ENCODE data around the gene CRISPLD2.

DNA sequence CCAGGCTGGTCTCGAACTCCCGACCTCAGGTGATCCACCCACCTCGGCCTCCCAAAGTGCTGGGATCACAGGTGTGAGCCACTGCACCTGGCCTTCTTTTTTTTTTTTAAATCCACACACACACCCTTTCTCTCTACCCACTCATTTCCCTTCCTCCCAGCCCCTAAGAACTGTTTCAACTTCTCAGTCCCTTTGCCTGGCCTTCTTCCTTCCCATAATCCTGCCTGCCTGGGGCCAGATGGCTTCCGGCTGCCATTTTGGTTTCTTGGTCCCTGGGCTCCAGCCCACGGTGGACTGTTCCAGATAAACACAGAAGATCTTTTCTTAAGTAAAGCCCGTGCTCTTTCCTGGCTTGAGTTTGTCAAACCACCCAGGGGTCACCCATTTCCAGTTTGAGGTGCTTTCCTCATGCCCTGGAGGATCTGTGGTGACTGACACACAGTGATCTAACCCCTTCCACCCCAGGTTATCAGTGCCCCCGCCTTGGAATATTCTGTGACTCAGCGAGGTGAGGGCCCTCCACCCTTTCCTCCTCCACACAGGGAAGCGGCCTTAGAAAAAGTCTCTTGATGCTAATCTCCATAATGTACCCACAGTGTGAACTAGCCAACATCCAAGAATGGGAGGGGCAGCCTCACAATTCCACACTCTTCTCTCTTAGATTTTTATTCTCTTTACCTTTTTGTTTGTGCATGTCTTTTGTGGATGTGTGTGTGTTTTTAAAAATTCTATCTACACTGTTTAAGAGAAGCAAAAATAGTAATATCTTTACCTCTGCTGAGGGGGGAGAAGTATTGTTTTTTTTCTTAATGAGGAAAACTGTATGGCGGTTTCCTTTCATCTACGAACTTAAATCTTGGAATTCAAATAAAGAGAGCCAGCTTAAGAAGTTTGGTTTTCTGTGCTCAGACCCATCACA is 60.0 kb downstream of the CRISPLD2 start:
- TF ChIP-seq, protein P1, sequence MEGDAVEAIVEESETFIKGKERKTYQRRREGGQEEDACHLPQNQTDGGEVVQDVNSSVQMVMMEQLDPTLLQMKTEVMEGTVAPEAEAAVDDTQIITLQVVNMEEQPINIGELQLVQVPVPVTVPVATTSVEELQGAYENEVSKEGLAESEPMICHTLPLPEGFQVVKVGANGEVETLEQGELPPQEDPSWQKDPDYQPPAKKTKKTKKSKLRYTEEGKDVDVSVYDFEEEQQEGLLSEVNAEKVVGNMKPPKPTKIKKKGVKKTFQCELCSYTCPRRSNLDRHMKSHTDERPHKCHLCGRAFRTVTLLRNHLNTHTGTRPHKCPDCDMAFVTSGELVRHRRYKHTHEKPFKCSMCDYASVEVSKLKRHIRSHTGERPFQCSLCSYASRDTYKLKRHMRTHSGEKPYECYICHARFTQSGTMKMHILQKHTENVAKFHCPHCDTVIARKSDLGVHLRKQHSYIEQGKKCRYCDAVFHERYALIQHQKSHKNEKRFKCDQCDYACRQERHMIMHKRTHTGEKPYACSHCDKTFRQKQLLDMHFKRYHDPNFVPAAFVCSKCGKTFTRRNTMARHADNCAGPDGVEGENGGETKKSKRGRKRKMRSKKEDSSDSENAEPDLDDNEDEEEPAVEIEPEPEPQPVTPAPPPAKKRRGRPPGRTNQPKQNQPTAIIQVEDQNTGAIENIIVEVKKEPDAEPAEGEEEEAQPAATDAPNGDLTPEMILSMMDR (IDR thresholded peaks at IDR 0.05) = no peak
- TF ChIP-seq TEAD1 (CRISPR knock-in tag; IDR thresholded peaks at IDR 0.05) = no peak
- TF ChIP-seq, protein P2, sequence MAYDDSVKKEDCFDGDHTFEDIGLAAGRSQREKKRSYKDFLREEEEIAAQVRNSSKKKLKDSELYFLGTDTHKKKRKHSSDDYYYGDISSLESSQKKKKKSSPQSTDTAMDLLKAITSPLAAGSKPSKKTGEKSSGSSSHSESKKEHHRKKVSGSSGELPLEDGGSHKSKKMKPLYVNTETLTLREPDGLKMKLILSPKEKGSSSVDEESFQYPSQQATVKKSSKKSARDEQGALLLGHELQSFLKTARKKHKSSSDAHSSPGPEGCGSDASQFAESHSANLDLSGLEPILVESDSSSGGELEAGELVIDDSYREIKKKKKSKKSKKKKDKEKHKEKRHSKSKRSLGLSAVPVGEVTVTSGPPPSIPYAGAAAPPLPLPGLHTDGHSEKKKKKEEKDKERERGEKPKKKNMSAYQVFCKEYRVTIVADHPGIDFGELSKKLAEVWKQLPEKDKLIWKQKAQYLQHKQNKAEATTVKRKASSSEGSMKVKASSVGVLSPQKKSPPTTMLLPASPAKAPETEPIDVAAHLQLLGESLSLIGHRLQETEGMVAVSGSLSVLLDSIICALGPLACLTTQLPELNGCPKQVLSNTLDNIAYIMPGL (CRISPR knock-in tag; IDR thresholded peaks at IDR 0.05) = no peak
- TF ChIP-seq ZNF138 (CRISPR knock-in tag; conservative IDR thresholded peaks at IDR 0.05) = no peak
- no peak for TF ChIP-seq SMAD4 (CRISPR knock-in tag; IDR thresholded peaks at IDR 0.05)
- TF ChIP-seq JAZF1 (CRISPR knock-in tag; IDR thresholded peaks at IDR 0.05) = no peak
- TF ChIP-seq, protein P3, sequence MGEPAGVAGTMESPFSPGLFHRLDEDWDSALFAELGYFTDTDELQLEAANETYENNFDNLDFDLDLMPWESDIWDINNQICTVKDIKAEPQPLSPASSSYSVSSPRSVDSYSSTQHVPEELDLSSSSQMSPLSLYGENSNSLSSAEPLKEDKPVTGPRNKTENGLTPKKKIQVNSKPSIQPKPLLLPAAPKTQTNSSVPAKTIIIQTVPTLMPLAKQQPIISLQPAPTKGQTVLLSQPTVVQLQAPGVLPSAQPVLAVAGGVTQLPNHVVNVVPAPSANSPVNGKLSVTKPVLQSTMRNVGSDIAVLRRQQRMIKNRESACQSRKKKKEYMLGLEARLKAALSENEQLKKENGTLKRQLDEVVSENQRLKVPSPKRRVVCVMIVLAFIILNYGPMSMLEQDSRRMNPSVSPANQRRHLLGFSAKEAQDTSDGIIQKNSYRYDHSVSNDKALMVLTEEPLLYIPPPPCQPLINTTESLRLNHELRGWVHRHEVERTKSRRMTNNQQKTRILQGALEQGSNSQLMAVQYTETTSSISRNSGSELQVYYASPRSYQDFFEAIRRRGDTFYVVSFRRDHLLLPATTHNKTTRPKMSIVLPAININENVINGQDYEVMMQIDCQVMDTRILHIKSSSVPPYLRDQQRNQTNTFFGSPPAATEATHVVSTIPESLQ (CRISPR knock-in tag; IDR thresholded peaks at IDR 0.05) = no peak
- no peak for TF ChIP-seq JUN (CRISPR knock-in tag; IDR thresholded peaks at IDR 0.05)
- TF ChIP-seq, protein P4, sequence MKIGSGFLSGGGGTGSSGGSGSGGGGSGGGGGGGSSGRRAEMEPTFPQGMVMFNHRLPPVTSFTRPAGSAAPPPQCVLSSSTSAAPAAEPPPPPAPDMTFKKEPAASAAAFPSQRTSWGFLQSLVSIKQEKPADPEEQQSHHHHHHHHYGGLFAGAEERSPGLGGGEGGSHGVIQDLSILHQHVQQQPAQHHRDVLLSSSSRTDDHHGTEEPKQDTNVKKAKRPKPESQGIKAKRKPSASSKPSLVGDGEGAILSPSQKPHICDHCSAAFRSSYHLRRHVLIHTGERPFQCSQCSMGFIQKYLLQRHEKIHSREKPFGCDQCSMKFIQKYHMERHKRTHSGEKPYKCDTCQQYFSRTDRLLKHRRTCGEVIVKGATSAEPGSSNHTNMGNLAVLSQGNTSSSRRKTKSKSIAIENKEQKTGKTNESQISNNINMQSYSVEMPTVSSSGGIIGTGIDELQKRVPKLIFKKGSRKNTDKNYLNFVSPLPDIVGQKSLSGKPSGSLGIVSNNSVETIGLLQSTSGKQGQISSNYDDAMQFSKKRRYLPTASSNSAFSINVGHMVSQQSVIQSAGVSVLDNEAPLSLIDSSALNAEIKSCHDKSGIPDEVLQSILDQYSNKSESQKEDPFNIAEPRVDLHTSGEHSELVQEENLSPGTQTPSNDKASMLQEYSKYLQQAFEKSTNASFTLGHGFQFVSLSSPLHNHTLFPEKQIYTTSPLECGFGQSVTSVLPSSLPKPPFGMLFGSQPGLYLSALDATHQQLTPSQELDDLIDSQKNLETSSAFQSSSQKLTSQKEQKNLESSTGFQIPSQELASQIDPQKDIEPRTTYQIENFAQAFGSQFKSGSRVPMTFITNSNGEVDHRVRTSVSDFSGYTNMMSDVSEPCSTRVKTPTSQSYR (CRISPR knock-in tag; IDR thresholded peaks at IDR 0.05) = no peak
- TF ChIP-seq ESRRA (CRISPR knock-in tag; IDR thresholded peaks at IDR 0.05; ENCODE audit: borderline replicate concordance) = no peak
- no peak for TF ChIP-seq ELF4 (CRISPR knock-in tag; IDR thresholded peaks at IDR 0.05; ENCODE audit: low read depth)
- no peak for TF ChIP-seq IRF2 (CRISPR knock-in tag; IDR thresholded peaks at IDR 0.05; ENCODE audit: borderline replicate concordance, low read depth)

All from WTC11 (cell line).